ENCODE measurements around the gene MTMR10. TPM values are rescaled to one million over a fixed set of nuclear protein-coding genes. Genes with fewer than 3 reads are reported as not detected.

Gene MTMR10
- total RNA-seq, 2 experiments from 2014 or later: 24.9 to 26.6 TPM

DNA sequence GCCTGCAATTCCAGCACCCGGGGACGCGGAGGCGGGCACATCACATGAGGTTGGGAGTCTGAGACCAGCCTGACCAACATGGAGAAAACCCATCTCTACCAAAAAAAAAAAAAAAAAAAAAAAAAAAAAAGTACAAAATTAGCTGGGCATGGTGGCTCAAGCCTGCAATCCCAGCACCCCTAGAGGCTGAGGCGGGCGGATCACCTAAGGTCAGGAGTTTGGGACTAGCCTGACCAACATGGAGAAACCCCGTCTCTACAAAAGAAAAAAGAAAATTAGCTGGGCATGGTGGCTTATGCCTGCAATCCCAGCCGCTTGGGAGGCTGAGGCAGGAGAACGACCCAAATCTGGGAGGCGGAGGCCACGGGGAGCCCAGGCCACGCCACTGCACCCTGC is 95.2 kb downstream of the MTMR10 start:
- no peaks in the 10 kb centered on the region for H3K36me3 Mint-ChIP-seq (ENCODE audit: low read depth)
- no peaks in the 10 kb centered on the region for H3K9me3 Mint-ChIP-seq
- peaks cover 5% of the 10 kb centered on the region for H3K27me3 Mint-ChIP-seq
- peaks cover 2% of the 10 kb centered on the region for H3K4me1 Mint-ChIP-seq
- ChIA-PET CTCF (interaction anchor here (0.7 to 1.4 kb wide), 2 partner anchors 12 to 39 kb away, joined by 7 read pairs; no protein-coding TSS in a partner anchor), POLR2A (no interaction called here)
- H3K4me3 Mint-ChIP-seq: no peak overlapping the region
- DNase-seq: no peak
- no peak overlapping the region for H3K27ac Mint-ChIP-seq

GRCh38 chr15:30895461-30896210 is 95.8 kb downstream of the MTMR10 start:
- POLR2A ChIA-PET: no interaction called here
- Mint-ChIP-seq H3K27me3 (peaks cover 5% of the 10 kb centered on the region), H3K9me3 (no peaks in the 10 kb centered on the region), H3K4me3 (no peak overlapping the region), H3K4me1 (peaks cover 2% of the 10 kb centered on the region), H3K27ac (no peak overlapping the region), H3K36me3 (ENCODE audit: low read depth) (no peaks in the 10 kb centered on the region)
- DNase-seq: no peak
- CTCF ChIA-PET: interaction anchor here (0.7 to 1.4 kb wide), 2 partner anchors 13 to 38 kb away, joined by 7 read pairs; no protein-coding TSS in a partner anchor

DNA sequence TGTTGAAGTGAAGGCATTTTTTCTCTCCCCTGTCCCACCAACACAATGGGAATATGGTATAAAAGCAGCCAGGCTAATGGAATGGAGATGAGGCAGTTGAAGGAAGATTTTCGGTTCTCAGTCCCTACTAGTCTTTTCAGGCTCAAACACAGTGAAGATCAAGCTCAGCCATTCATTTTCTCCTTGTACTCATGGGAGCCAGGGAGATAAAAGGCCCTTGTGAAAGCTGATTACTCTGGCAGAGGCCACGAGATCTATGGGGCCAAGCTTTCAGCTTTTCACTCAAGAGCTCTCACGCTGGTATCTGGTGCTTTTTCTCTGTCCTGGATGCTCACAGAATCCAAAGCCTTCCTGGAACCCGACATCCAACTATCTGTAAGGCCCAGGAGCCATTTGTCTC is 102.2 kb downstream of the MTMR10 start:
- Mint-ChIP-seq H3K4me3 (no peak overlapping the region), H3K27me3 (no peaks in the 10 kb centered on the region), H3K4me1 (peaks cover under 1% of the 10 kb centered on the region), H3K27ac (no peak overlapping the region), H3K9me3 (no peaks in the 10 kb centered on the region), H3K36me3 (ENCODE audit: low read depth) (no peaks in the 10 kb centered on the region)
- POLR2A ChIA-PET: no interaction called here
- DNase-seq: no peak
- CTCF ChIA-PET: no interaction called here

Other genes with a start within 250 kb of the MTMR10 start
- 10 to 100 TPM; 14.8 to 15.8 TPM for gene FAN1, start 87.7 kb downstream of the MTMR10 start, total RNA-seq
- gene TRPM1, start 110.1 kb upstream of the MTMR10 start, total RNA-seq: not detected